Measurements from ENCODE around the gene PSMD3. TPM values are rescaled to one million over a fixed set of nuclear protein-coding genes. Genes with fewer than 3 reads are reported as not detected.

PSMD3 gene
- total RNA-seq, 1 experiment from 2014 or later: 174 TPM

- no peaks in the 10 kb centered on the region; a peak in 1 of 5 replicates for H3K9me3 Mint-ChIP-seq
- Histone ChIP-seq H4K8ac (replicated peaks; ENCODE audit: insufficient read length, low read depth, low read length) (no peak overlapping the region), H2AFZ (ENCODE audit: low read length) (no peak overlapping the region), H2AK5ac (ENCODE audit: insufficient read length, low read length) (no peak overlapping the region), H3T11ph (ENCODE audit: low read length) (no peak overlapping the region), H3K27ac (ENCODE audit: insufficient read length, low read depth, low read length) (no peak overlapping the region), H2BK12ac (ENCODE audit: insufficient read length, low read depth, low read length) (no peak overlapping the region), H3K14ac (ENCODE audit: insufficient read depth, low read length) (no peak overlapping the region), H4K20me1 (ENCODE audit: control insufficient read depth, insufficient read depth, insufficient read length) (no peaks in the 10 kb centered on the region), H3K4me1 (ENCODE audit: insufficient read depth, low read length) (peaks cover 4% of the 10 kb centered on the region; the same call in 1 of the 2 replicates), H4K5ac (ENCODE audit: insufficient read length, low read depth, low read length) (no peak overlapping the region), H3K4me2 (ENCODE audit: insufficient read depth, insufficient read length, low read length) (no peak overlapping the region), H2BK120ac (ENCODE audit: low read depth, low read length, poor library complexity, severe bottlenecking) (no peak overlapping the region), H3K79me1 (ENCODE audit: insufficient read depth, low read depth, low read length, poor library complexity, severe bottlenecking) (no peaks in the 10 kb centered on the region), H2BK15ac (ENCODE audit: low read depth, low read length) (no peak overlapping the region), H3K23ac (ENCODE audit: insufficient read length, low read depth, low read length) (no peak overlapping the region), H3K9me3 (ENCODE audit: control insufficient read depth, low read depth, low read length) (no peaks in the 10 kb centered on the region), H3K4ac (ENCODE audit: low read depth, low read length) (no peak overlapping the region), H3K9ac (ENCODE audit: extremely low read depth, insufficient read length, low read length) (no peak overlapping the region), H2BK5ac (ENCODE audit: insufficient read length, low read length) (no peak overlapping the region), H4K91ac (ENCODE audit: insufficient read length, low read depth, low read length) (no peak overlapping the region), H2BK20ac (ENCODE audit: low read depth, low read length, poor library complexity, severe bottlenecking) (no peak overlapping the region), H3K27me3 (ENCODE audit: insufficient read depth, low read length) (no peaks in the 10 kb centered on the region), H3K23me2 (ENCODE audit: insufficient read length, low read depth, low read length, poor library complexity, severe bottlenecking) (no peaks in the 10 kb centered on the region), H3K79me2 (ENCODE audit: insufficient read depth, low read length) (no peaks in the 10 kb centered on the region), H3K18ac (ENCODE audit: insufficient read length, low read depth, low read length) (no peak overlapping the region), H3K56ac (ENCODE audit: insufficient read length, low read depth, low read length) (no peak overlapping the region)
- peak overlapping the region in 1 of 2 experiments; percentile 61; a peak in 3 of 5 replicates for H3K4me3 Mint-ChIP-seq
- WGBS (ENCODE audit: extremely low coverage, insufficient read length, low lambda C conversion rate): no CpG with 5 or more reads among the region's 15 CpGs
- H3K4me1 Mint-ChIP-seq: peaks cover 21 to 47% of the 10 kb centered on the region in 2 experiments
- no peak for DNase-seq
- H3K27me3 Mint-ChIP-seq (ENCODE audit: low read depth): 0 out of 2 replicates have a peak, but pooled peaks cover 3% of the 10 kb centered on the region
- peak overlapping the region in 2 of 3 experiments; percentile 63 to 96; a peak in 1 of 7 replicates for H3K27ac Mint-ChIP-seq
- TF ChIP-seq CTCF (conservative IDR thresholded peaks at IDR 0.05): no peak
- H3K36me3 Mint-ChIP-seq (ENCODE audit: insufficient read depth in 1 of 3, low read depth in 3 of 3): peaks cover 12 to 32% (median 30%) of the 10 kb centered on the region in 3 experiments; a peak in 6 of 7 replicates
These were observed 36.9 kb downstream of the PSMD3 start for GRCh38 chr17:40017422-40018080.
